ENCODE measurements around the gene HOMER2.

GRCh38 chr15:82892573-82892972 is 59.9 kb downstream of the HOMER2 start:
- no peak for TF ChIP-seq CTCF (IDR thresholded peaks at IDR 0.05)
- TF ChIP-seq POLR2A (IDR thresholded peaks at IDR 0.05): no peak
- TF ChIP-seq POLR2AphosphoS5 (IDR thresholded peaks at IDR 0.05; ENCODE audit: insufficient read depth in 1 of 2, low read depth in 1 of 2): no peak

All from vagina (tissue), 2 donors.